GM19395 (cell line): ENCODE data around the gene CPT1C.
"Not testable (repeated sequence)": the region's sequence is repeated elsewhere in the genome, so short reads cannot be mapped to it uniquely, and the experiment has no call there.

ENCODE experiments used
- ATAC-seq: cut with Tn5 transposase; IDR thresholded peaks from one replicate; pipeline ENCODE4 v1.9.1; 2021; ENCODE audit warnings: mild to moderate bottlenecking, moderate library complexity; ENCODE audit not compliant: unreplicated experiment

Gene CPT1C

DNA sequence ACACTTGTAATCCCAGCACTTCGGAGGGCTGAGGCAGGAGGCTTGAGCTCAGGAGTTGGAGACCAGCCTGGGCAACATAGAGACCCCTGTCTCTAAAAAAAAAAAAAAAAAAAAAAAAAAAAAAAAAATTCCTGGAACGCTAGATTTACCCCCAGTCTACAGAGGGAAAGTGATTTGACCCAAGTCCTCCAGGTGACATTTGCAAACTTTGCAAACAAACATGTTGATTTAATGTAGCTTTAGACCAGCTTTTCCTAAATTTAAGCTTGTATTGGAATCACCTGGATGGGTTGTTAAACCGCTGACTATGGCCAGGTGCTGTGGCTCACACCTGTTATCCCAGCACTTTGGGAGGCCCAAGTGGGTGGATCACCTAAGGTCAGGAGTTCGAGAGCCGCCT, 8.4 kb downstream of the CPT1C start:
- ATAC-seq, result no peak

DNA sequence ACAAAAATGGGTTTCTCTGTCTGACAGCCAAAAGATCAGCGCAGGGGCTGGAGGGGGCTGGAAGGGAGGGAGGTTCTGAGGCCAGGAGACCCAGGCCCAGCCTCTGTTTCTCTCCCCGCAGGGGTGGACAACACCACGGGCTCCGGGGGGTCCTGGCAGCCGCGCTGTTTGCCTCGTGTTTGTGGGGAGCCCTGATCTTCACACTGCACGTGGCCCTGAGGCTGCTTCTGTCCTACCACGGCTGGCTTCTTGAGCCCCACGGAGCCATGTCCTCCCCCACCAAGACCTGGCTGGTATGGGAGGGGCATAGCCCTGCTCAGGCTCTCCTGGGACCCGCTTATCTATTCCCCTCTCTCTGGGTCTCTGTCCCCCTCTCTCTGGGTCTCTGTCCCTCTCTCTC, 9.6 kb downstream of the CPT1C start:
- ATAC-seq, result no peak

DNA sequence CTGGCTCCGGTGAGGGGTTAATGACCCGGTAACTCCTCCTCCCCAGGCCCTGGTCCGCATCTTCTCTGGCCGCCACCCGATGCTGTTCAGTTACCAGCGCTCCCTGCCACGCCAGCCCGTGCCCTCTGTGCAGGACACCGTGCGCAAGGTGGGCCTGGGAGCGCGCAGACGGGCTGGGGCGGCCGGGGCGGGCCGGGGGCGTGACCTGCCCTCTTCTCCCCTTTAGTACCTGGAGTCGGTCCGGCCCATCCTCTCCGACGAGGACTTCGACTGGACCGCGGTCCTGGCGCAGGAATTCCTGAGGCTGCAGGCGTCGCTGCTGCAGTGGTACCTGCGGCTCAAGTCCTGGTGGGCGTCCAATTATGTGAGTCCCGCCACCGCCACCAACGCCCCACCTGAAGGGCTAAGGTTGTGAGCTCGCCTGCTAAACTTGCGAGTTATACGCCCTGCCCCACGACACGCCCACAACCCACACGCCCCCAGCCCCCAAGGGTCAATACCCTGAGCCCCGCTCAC, 10.4 kb downstream of the CPT1C start:
- no peak for ATAC-seq

GRCh38 chr19:49704888-49705642, 14.1 kb downstream of the CPT1C start:
- no peak for ATAC-seq

DNA sequence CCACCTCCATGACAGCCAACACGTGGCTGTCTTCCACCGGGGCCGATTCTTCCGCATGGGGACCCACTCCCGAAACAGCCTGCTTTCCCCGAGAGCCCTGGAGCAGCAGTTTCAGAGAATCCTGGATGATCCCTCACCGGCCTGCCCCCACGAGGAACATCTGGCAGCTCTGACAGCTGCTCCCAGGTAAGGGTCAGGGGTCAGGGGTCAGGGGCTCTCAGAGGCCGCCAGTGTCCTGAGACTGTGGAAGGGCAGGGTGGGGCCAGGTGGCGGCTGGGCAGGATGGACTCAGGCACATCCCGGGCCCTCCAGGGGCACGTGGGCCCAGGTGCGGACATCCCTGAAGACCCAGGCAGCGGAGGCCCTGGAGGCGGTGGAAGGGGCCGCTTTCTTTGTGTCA, 15.0 kb downstream of the CPT1C start:
- ATAC-seq, result no peak

DNA sequence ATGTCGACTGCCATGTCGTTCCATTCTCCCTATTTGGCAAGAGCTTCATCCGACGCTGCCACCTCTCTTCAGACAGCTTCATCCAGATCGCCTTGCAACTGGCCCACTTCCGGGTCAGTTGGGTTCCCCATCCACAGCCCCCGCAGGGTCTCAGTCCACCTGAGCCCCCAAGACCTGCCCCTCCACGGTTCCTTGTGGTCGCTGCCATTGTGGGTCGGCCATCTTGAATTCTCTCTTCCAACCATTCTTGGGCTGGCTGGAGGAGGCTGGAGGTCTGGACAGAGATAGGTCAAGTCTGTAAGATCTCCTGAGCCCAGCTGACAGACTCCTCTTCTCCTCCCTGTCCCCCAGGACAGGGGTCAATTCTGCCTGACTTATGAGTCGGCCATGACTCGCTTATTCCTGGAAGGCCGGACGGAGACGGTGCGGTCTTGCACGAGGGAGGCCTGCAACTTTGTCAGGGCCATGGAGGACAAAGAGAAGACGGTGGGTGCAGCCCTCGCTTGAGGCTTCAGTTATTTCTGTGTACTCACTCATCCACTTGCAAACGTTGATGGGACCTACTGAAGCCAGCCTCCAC, 19.5 kb downstream of the CPT1C start:
- ATAC-seq, result no peak

GRCh38 chr19:49712397-49712859, 21.5 kb downstream of the CPT1C start:
- no peak for ATAC-seq

- ATAC-seq, result no peak
Observed at GRCh38 chr19:49713236-49713845, 22.4 kb downstream of the CPT1C start.

DNA sequence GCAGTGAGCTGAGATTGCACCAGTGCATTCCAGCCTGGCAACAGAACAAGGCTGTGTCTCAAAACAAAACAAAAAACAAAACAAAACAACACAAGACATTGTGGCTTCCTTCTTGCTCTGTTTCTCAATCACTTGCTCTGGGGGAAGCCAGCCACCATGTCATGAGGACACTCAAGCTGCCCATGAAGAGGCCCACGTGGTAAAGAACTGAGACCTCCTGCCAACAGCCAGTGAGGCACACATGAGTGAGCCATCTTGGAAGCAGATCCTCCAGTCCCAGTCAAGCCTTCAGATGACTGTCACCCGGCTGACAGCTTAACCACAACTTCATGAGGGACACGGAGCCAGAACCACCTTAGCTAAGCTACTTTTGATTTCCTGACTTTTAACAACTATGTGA, 25.2 kb downstream of the CPT1C start:
- ATAC-seq, result no peak

GRCh38 chr19:49718511-49718910, 27.6 kb downstream of the CPT1C start:
- ATAC-seq, result no peak

DNA sequence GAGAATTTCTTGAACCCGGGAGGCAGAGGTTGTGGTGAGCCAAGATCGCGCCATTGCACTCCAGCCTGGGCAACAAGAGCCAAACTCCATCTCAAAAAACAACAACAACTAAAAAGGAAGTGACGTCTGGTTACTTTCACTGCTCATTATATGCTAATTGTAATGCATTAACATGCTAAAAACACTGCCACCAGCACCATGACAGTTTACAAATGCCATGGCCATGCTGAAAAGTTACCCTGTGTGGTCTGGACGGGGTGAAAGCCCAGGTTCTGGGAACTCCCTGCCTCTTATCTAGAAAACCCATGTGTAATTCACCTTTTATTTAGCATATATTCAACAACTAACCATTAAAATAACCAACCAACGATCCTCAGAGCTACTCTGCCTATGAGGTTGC, 28.1 kb downstream of the CPT1C start:
- no peak for ATAC-seq

DNA sequence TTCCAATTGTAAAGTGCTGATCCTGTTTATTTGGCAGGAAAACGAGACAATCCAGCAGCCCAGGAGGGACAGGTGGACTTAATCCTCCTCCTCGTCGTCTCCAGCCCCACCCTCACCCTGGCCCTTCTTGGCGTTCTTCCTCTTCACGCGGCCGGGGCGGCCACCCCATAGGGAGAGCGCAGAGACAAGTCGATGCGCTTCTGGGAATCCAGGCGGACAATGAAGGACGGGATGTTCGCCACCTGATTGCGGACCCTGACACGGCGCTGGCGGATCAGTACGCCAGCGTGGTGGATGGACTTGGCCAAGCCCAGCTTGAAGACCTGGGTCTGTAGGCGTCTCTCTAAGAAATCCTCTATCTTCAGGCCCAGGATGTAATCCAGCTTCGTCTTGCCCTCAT, 28.5 kb downstream of the CPT1C start:
- ATAC-seq, result not testable (repeated sequence)

DNA sequence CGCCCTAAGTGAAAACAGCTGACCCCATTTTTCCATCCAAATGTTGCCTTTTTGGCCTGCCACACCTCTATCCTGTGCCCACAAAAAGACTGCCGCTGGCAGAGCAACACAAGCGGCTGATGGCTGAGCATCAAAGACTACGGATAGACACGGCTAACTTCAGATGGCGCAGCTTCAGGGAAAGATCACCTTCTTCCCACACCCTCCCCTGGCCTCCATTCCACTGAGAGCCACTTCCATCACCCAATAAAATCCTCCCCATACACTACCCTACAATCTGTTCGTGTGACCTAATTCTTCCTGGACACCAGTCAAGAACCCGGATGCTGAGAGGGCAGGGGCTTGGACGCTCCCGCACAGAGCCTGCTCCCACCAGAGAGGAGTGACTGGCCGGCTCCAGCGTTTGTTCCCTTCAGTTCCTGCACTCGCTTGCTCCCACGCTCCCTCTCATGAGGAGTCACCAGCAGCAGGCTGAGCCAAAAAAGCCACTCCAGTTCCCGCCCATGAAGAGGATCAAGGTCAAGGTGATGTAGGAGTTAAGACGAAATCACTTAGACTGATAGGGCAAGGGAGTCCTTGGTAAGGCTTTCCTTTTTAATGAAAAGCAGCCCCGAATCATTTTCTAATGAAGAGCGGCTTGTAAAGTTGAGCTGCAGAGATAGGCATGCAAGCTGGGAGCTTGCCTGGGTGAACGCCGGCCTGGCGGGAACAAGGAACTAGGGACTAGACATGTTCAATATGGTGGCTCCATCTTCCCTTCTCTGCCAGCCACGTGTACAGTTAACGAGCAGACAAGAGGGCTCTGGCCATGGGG, 36.5 kb downstream of the CPT1C start:
- ATAC-seq, result no peak

- no peak for ATAC-seq
Observed at GRCh38 chr19:49730166-49730565, 39.2 kb downstream of the CPT1C start.

- ATAC-seq, result no peak
Observed at GRCh38 chr19:49738268-49738667, 47.4 kb downstream of the CPT1C start.

- no peak for ATAC-seq
Observed at GRCh38 chr19:49739098-49739497, 48.2 kb downstream of the CPT1C start.

- ATAC-seq, result no peak
Observed at GRCh38 chr19:49739933-49740332, 49.0 kb downstream of the CPT1C start.

- no peak for ATAC-seq
Observed at GRCh38 chr19:49741210-49741844, 50.4 kb downstream of the CPT1C start.

GRCh38 chr19:49744946-49745381, 54.0 kb downstream of the CPT1C start:
- ATAC-seq, result no peak

DNA sequence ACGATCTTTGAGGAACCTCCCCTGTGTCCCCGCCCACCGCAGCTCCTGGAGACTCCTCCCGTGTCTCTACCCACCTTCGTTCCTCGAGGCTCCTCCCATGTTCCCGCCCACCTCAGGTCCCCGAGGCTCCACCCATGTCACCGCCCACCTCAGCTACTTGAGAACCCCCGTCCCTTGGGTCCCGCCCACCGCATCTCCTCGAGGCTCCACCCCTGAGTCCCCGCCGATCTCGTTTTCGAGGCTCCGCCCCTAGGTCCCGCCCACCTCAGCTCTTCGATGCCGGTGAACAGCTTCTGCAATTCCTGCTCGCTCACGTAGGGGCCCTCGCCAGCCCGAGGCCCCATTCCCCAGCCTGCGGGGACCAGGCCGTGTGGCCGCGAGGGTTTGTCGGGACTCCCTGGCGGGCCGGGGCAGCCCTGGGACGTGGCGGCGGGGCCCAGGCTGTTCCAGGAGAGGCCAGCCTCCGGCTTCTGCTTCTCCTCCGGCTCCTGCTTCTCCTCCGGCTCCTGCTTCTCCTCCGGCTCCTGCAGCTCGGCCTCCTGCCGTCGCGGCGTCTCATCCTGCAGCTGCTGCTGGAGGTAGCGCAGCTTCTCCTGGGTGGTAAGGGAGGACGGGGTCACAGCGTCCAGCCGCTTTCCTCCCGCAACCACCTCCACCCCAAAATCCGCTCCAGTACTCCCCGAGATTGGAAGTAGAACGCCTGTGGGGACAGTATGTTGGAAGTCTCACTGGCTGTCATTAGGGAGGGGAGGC, 55.5 kb downstream of the CPT1C start:
- no peak for ATAC-seq
